GM12891 (cell line): Measurements from ENCODE around the gene SPCS1.

Source experiments
- POLR2A ChIP-seq: IDR thresholded peaks from 2 replicates; pipeline ENCODE4 v1.6.1; 2011; ENCODE audit warnings: low read depth, low read length, control low read depth
- POLR2AphosphoS5 ChIP-seq: IDR thresholded peaks from 2 replicates; pipeline ENCODE4 v1.6.1; 2011; ENCODE audit warnings: low read depth, low read length, control low read depth
- POU2F2 ChIP-seq: IDR thresholded peaks from 2 replicates; pipeline ENCODE4 v1.6.1; 2011; ENCODE audit warnings: low read depth, mild to moderate bottlenecking, control low read depth, low read length, moderate library complexity
- TAF1 ChIP-seq: IDR thresholded peaks from 2 replicates; pipeline ENCODE4 v1.6.1; 2011; ENCODE audit warnings: low read depth, low read length, control low read depth

GRCh38 chr3:52722491-52722890, 16.6 kb downstream of the SPCS1 start:
- TF ChIP-seq POLR2A (no peak), POLR2AphosphoS5 (no peak), TAF1 (no peak), POU2F2 (no peak)
